ENCODE results near the gene TLL2.
A peak's percentile ranks its signal among the peaks of the same experiment; 100 is the strongest.

TLL2 gene

GRCh38 chr10:96524741-96525140, 11.0 kb upstream of the TLL2 start:
- peaks cover 34% of the 10 kb centered on the region for H3K36me3 ChIP-seq (replicated peaks)
- no peak for DNase-seq (ENCODE audit: low spot score in 2 of 2)
- H3K27me3 ChIP-seq (ENCODE audit: low read depth): no peaks in the 10 kb centered on the region
- H3K4me1 ChIP-seq: no peaks in the 10 kb centered on the region
- in situ Hi-C loops (cut with MboI; ENCODE audit: low sequenced_read_pairs): no loop called here
- no peak overlapping the region for H3K4me3 ChIP-seq
- H3K9me3 ChIP-seq: no peaks in the 10 kb centered on the region

DNA sequence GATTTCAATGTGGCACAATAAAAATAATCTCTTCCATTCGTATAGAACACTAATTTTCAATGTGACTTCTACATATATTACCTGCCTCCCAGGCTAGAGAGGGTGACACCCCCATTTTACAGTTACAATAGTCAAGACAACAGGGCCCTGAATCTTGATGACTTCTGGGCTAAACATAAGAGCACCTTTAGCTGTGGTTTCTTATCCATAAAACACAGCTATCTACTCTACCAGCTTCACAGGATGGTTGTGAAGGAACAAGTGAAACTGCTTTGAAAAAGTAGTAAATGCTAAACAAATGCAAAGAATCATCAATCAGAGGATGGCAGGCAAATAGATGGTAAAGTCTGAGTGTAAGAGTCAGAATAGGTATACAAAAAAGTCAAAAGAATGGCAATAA, 3.6 kb upstream of the TLL2 start:
- in situ Hi-C loops (cut with MboI; ENCODE audit: low sequenced_read_pairs): no loop called here
- Histone ChIP-seq H3K4me3 (no peak overlapping the region), H3K36me3 (replicated peaks) (peaks cover 6% of the 10 kb centered on the region), H3K9me3 (no peaks in the 10 kb centered on the region), H3K27me3 (ENCODE audit: low read depth) (peaks cover 5% of the 10 kb centered on the region), H3K4me1 (peaks cover 5% of the 10 kb centered on the region)
- DNase-seq (ENCODE audit: low spot score in 2 of 2): no peak

DNA sequence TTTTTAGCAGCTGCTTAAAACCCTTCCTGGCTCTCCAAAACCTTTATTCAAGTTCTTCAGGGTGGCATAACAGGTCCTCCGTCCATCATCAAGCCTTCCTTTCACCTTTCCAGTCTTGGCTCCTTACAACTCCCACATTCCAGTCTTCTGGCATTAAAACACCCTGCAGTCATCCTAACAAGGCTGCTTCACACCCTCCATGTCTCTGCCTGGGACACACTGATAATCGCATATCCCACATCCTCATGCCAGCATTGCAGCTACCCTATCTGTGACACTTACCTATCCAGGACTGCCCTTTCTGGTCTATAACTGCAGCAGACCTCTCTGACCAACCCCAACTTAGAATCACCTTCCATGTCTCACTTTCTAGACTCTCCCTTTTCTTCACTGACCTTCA, 2.6 kb upstream of the TLL2 start:
- in situ Hi-C loops (cut with MboI; ENCODE audit: low sequenced_read_pairs): no loop called here
- H3K36me3 ChIP-seq (replicated peaks): no peaks in the 10 kb centered on the region; the same call in 1 of the 2 replicates
- no peaks in the 10 kb centered on the region for H3K9me3 ChIP-seq
- no peak overlapping the region for H3K4me3 ChIP-seq
- no peak for DNase-seq (ENCODE audit: low spot score in 2 of 2)
- H3K27me3 ChIP-seq (ENCODE audit: low read depth): peaks cover 6% of the 10 kb centered on the region
- peaks cover 5% of the 10 kb centered on the region for H3K4me1 ChIP-seq

GRCh38 chr10:96513305-96513697, 425 bp downstream of the TLL2 start:
- H3K4me3 ChIP-seq: peak overlapping the region; percentile 43
- peaks cover 6% of the 10 kb centered on the region for H3K27me3 ChIP-seq (ENCODE audit: low read depth)
- DNase-seq (ENCODE audit: low spot score in 2 of 2): peak; percentile 29 to 61
- in situ Hi-C loops (cut with MboI; ENCODE audit: low sequenced_read_pairs): loop anchor here (5.0 kb wide), 1 partner anchor 116 kb away; no protein-coding TSS in a partner anchor
- H3K36me3 ChIP-seq (replicated peaks): no peaks in the 10 kb centered on the region
- H3K4me1 ChIP-seq: peaks cover 5% of the 10 kb centered on the region
- no peaks in the 10 kb centered on the region for H3K9me3 ChIP-seq

GRCh38 chr10:96512524-96513304, 1.0 kb downstream of the TLL2 start:
- Histone ChIP-seq H3K27me3 (ENCODE audit: low read depth) (peaks cover 6% of the 10 kb centered on the region), H3K9me3 (no peaks in the 10 kb centered on the region), H3K4me3 (peak overlapping the region; percentile 43), H3K4me1 (peaks cover 5% of the 10 kb centered on the region), H3K36me3 (replicated peaks) (no peaks in the 10 kb centered on the region)
- DNase-seq (ENCODE audit: low spot score in 2 of 2): peak; percentile 26 to 46
- in situ Hi-C loops (cut with MboI; ENCODE audit: low sequenced_read_pairs): loop anchor here (5.0 kb wide), 1 partner anchor 115 kb away; no protein-coding TSS in a partner anchor

GRCh38 chr10:96511044-96511945, 2.4 kb downstream of the TLL2 start:
- Histone ChIP-seq H3K27me3 (ENCODE audit: low read depth) (peaks cover 6% of the 10 kb centered on the region), H3K36me3 (replicated peaks) (no peaks in the 10 kb centered on the region), H3K4me1 (peaks cover 5% of the 10 kb centered on the region), H3K4me3 (no peak overlapping the region), H3K9me3 (no peaks in the 10 kb centered on the region)
- DNase-seq (ENCODE audit: low spot score in 2 of 2): peak; percentile 40 to 71
- in situ Hi-C loops (cut with MboI; ENCODE audit: low sequenced_read_pairs): loop anchor here (5.0 kb wide), 1 partner anchor 114 kb away; no protein-coding TSS in a partner anchor

DNA sequence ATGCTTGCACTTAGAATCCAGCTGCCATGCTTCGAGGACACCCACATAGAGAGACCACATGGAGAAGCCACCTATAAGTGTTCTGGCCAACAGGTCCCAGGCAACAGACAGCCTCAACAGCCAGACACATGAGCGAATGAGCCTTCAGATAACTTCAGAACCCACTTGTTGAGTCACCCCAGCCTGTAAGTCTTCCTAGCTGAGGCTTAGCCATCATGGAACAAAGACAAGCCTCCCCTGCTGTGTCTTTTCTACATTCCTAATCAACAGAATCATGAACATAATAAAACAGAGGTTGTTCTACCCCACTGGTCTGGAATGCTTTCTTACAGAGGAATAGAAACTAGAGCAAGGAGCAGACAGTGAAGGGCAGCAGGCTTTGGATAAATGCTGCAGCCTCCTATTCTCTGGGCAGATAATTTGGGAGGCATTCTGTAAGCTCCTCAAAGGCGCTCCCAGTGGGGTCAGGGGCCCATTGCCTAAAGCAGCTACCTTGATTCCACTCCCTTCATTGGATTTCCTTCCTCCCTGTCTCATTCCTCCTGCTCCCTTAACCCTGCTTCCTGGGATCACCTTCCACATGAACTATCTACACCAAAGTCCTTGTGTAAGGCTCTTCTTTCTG, 4.6 kb downstream of the TLL2 start:
- Histone ChIP-seq H3K27me3 (ENCODE audit: low read depth) (peaks cover 6% of the 10 kb centered on the region), H3K36me3 (replicated peaks) (no peaks in the 10 kb centered on the region), H3K9me3 (no peaks in the 10 kb centered on the region), H3K4me3 (no peak overlapping the region), H3K4me1 (peaks cover 2% of the 10 kb centered on the region)
- no peak for DNase-seq (ENCODE audit: low spot score in 2 of 2)
- in situ Hi-C loops (cut with MboI; ENCODE audit: low sequenced_read_pairs): no loop called here

DNA sequence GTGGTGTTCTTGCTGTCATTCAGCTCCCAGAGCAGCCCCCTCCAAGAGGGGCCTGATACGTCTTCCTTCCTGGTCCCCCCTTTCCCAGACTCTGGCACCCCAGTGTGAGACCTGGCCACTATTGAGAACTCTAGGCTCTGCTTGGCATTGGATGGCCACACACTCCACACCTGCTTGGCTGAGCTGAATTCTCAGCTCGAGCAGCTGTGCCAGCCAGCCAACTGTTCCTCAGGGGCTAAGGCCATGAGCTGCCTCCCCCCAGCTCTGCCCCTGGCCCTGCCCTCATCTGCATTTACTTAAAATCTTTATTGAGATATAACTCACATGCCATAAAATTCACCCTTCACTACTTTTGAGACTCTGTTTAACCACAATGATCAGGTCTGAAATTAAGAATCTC, 6.7 kb downstream of the TLL2 start:
- no peaks in the 10 kb centered on the region for H3K36me3 ChIP-seq (replicated peaks)
- no peak for DNase-seq (ENCODE audit: low spot score in 2 of 2)
- in situ Hi-C loops (cut with MboI; ENCODE audit: low sequenced_read_pairs): no loop called here
- H3K4me1 ChIP-seq: no peaks in the 10 kb centered on the region
- H3K27me3 ChIP-seq (ENCODE audit: low read depth): no peaks in the 10 kb centered on the region; the same call in 1 of the 2 replicates
- no peaks in the 10 kb centered on the region for H3K9me3 ChIP-seq
- H3K4me3 ChIP-seq: no peak overlapping the region

DNA sequence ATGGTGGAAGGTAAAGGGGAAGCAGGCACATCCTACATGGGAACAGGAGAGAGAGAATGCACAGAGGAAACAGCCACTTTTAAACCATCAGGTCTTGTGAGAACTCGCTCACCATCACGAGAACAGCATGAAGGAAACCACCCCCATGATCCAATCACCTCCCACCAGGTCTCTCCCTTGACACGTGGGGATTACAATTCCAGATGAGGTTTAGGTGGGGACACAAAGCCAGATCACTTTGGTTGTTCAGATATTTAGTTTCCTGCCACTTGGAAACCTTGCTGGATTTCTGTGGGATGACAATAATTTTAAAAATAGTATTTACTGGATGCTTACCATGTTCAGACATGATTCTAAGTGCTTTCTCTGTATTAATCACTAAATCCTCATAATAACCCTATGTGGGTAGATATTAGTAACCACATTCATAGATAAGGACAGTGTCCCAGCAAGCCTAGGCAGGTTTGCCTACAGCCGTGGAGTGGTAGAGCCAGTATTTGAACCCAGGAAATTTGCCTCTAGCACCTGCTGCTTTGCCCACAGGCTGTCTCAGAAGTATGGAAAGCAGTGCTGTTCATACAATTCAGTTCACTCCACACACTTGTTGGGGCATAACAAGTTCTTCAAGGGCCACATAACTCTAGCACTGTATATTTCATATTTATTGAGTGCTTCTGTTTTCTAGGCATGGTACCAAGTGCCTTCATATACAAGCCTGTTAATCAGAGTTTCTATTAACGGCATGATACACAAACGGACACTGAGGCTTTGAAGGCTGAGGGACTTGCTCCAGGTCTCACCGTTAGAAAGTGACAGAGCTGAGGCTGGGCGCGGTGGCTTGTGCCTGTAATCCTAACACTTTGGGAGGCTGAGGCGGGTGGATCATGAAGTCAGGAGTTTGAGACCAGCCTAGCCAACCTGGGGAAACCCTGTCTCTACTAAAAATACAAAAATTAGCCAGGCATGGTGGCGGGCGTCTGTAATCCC, 8.3 kb downstream of the TLL2 start:
- in situ Hi-C loops (cut with MboI; ENCODE audit: low sequenced_read_pairs): no loop called here
- no peak for DNase-seq (ENCODE audit: low spot score in 2 of 2)
- Histone ChIP-seq H3K4me3 (no peak overlapping the region), H3K36me3 (replicated peaks) (no peaks in the 10 kb centered on the region), H3K4me1 (no peaks in the 10 kb centered on the region), H3K9me3 (no peaks in the 10 kb centered on the region), H3K27me3 (ENCODE audit: low read depth) (no peaks in the 10 kb centered on the region)

DNA sequence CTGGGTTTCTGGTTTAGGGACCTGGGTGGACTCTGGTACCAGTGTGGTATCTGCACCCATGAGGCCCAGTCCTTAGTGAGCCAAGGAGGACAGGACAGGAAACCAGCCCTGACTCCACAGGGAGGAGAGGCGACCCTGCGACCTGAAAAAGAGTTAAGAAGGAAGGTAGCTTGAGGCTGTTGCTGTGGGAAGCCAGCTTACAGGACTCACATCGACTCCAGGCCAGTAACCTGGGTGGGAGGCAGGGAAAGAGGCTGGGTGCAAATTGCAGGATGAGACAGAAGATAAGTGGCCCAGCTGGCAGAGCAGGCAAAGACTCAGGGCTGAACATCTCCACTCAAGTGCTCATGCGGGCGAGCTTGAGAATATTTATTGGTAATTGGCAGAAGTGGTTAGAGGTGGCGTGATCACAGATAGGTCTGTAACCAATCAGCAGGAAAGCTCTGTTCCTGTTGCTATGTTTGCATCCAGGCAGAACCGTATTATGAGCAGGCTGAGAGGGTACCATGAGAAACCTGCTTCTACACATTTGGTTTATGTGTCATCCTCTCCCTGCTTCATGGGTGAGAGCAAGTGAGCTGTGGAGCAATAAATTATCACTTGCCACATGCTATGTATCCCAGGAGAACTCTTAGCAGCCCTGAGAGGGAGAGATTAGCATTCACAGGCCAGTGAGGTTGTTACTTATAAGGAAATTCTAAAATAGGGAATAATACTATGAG, 11.0 kb downstream of the TLL2 start:
- H3K27me3 ChIP-seq (ENCODE audit: low read depth): no peaks in the 10 kb centered on the region
- H3K36me3 ChIP-seq (replicated peaks): no peaks in the 10 kb centered on the region
- H3K9me3 ChIP-seq: no peaks in the 10 kb centered on the region
- no peak for DNase-seq (ENCODE audit: low spot score in 2 of 2)
- in situ Hi-C loops (cut with MboI; ENCODE audit: low sequenced_read_pairs): no loop called here
- no peaks in the 10 kb centered on the region for H3K4me1 ChIP-seq
- no peak overlapping the region for H3K4me3 ChIP-seq

DNA sequence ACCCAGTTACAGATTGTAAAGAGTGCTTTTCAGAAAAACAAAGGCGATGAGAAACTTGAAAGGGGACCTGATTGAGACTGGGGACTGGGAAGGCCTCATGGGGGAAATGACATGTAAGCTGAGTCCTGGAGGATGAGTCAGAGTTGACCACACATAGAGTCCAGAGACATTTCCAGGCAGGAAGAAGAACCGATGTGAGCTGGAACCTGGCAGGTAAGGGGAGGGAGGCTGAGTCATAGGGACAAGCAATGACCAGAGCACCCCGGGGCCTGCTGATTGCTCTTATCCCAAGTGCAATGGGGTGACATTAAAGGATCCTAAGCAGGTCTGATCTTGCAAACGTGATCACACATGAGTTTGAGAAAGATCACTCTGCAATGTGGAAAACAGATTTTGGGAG, 11.7 kb downstream of the TLL2 start:
- Histone ChIP-seq H3K36me3 (replicated peaks) (no peaks in the 10 kb centered on the region), H3K4me1 (no peaks in the 10 kb centered on the region), H3K9me3 (no peaks in the 10 kb centered on the region), H3K4me3 (no peak overlapping the region), H3K27me3 (ENCODE audit: low read depth) (no peaks in the 10 kb centered on the region)
- no peak for DNase-seq (ENCODE audit: low spot score in 2 of 2)
- in situ Hi-C loops (cut with MboI; ENCODE audit: low sequenced_read_pairs): no loop called here

DNA sequence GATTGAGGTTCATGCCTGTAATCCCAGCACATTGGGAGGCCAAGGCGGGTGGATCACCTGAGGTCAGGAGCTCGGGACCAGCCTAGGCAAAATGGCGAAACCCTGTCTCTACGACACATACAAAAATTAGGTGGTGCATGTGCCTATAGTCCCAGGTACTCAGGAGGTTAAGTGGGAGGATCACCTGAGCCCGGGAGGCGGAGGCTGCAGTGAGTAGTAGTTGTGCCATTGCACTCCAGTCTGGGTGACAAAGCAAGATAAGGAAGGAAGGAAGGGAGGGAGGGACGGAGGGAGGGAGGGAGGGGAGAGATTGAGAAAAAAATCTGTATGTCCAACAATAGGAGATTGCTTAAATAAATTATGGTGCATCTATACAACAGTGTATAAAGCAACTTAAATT, 13.2 kb downstream of the TLL2 start:
- no peaks in the 10 kb centered on the region for H3K27me3 ChIP-seq (ENCODE audit: low read depth)
- H3K9me3 ChIP-seq: no peaks in the 10 kb centered on the region
- in situ Hi-C loops (cut with MboI; ENCODE audit: low sequenced_read_pairs): no loop called here
- no peak for DNase-seq (ENCODE audit: low spot score in 2 of 2)
- no peak overlapping the region for H3K4me3 ChIP-seq
- H3K4me1 ChIP-seq: no peaks in the 10 kb centered on the region
- H3K36me3 ChIP-seq (replicated peaks): no peaks in the 10 kb centered on the region
